ENCODE results near the gene TMCC3. TPM values are rescaled to one million over a fixed set of nuclear protein-coding genes. Genes with fewer than 3 reads are reported as not detected.

Gene TMCC3
- polyA plus RNA-seq, 1 donor (not counting 4 experiments of a cell fraction or from before 2014, with no cell fraction given): 18.9 TPM

GRCh38 chr12:94640134-94640928 lies 10.0 kb downstream of the TMCC3 start:
- TF ChIP-seq CTCF (optimal IDR thresholded peaks at IDR 0.05 in 1 of 3, IDR thresholded peaks at IDR 0.05 in 1 of 3, conservative IDR thresholded peaks at IDR 0.05 in 1 of 3; ENCODE audit: extremely low read depth in 1 of 3, insufficient read depth in 2 of 3, low read length in 3 of 3): no peak
- TF ChIP-seq EZH2 (IDR thresholded peaks at IDR 0.05; ENCODE audit: low read length): no peak
- Histone ChIP-seq H3K4me2 (ENCODE audit: control insufficient read depth, extremely low read depth, insufficient read depth, low read depth, low read length) (no peak overlapping the region), H2AFZ (ENCODE audit: control insufficient read depth, low read length) (no peak overlapping the region), H3K9me3 (ENCODE audit: control insufficient read depth, low read depth, low read length) (no peaks in the 10 kb centered on the region), H3K79me2 (ENCODE audit: control insufficient read depth, insufficient read depth, low read length) (peaks cover 50% of the 10 kb centered on the region), H3K27ac (ENCODE audit: control insufficient read depth, insufficient read depth, low read length) (peak overlapping the region; percentile 57), H3K4me3 (ENCODE audit: control insufficient read depth in 2 of 3, extremely low read depth in 1 of 3, insufficient read depth in 2 of 3, low read depth in 1 of 3, low read length in 3 of 3) (no peak overlapping the region), H3K27me3 (ENCODE audit: control insufficient read depth, extremely low read depth, insufficient read depth, low read length) (no peaks in the 10 kb centered on the region), H3K9me1 (ENCODE audit: control insufficient read depth, extremely low read depth, insufficient read depth, low read length) (no peaks in the 10 kb centered on the region), H3K36me3 (ENCODE audit: control insufficient read depth in 2 of 2, extremely low read depth in 1 of 2, insufficient read depth in 2 of 2, low read length in 2 of 2) (peaks cover 4 to 5% of the 10 kb centered on the region in 2 experiments), H3K9ac (ENCODE audit: control insufficient read depth, extremely low read depth, insufficient read depth, low read length) (no peak overlapping the region), H4K20me1 (ENCODE audit: control insufficient read depth, extremely low read depth, insufficient read depth, low read length) (no peaks in the 10 kb centered on the region), H3K4me1 (ENCODE audit: control insufficient read depth, extremely low read depth, insufficient read depth, low read length) (peaks cover 25% of the 10 kb centered on the region)
- dilution Hi-C loops (cut with MboI; ENCODE audit: extremely low pct_ligation_motif_present, low sequenced_read_pairs): no loop called here
- DNase-seq (ENCODE audit: low read depth, low spot score) (no peak), FAIRE-seq (peak; percentile 76)

GRCh38 chr12:94638521-94638920 lies 11.8 kb downstream of the TMCC3 start:
- Histone ChIP-seq H3K4me3 (ENCODE audit: control insufficient read depth in 2 of 3, extremely low read depth in 1 of 3, insufficient read depth in 2 of 3, low read depth in 1 of 3, low read length in 3 of 3) (no peak overlapping the region), H3K79me2 (ENCODE audit: control insufficient read depth, insufficient read depth, low read length) (peaks cover 58% of the 10 kb centered on the region), H3K4me2 (ENCODE audit: control insufficient read depth, extremely low read depth, insufficient read depth, low read depth, low read length) (no peak overlapping the region), H4K20me1 (ENCODE audit: control insufficient read depth, extremely low read depth, insufficient read depth, low read length) (no peaks in the 10 kb centered on the region), H3K4me1 (ENCODE audit: control insufficient read depth, extremely low read depth, insufficient read depth, low read length) (peaks cover 7% of the 10 kb centered on the region), H3K9me3 (ENCODE audit: control insufficient read depth, low read depth, low read length) (no peaks in the 10 kb centered on the region), H3K9ac (ENCODE audit: control insufficient read depth, extremely low read depth, insufficient read depth, low read length) (no peak overlapping the region), H2AFZ (ENCODE audit: control insufficient read depth, low read length) (no peak overlapping the region), H3K27ac (ENCODE audit: control insufficient read depth, insufficient read depth, low read length) (no peak overlapping the region), H3K9me1 (ENCODE audit: control insufficient read depth, extremely low read depth, insufficient read depth, low read length) (no peaks in the 10 kb centered on the region), H3K36me3 (ENCODE audit: control insufficient read depth in 2 of 2, extremely low read depth in 1 of 2, insufficient read depth in 2 of 2, low read length in 2 of 2) (peaks cover 4 to 5% of the 10 kb centered on the region in 2 experiments), H3K27me3 (ENCODE audit: control insufficient read depth, extremely low read depth, insufficient read depth, low read length) (no peaks in the 10 kb centered on the region)
- dilution Hi-C loops (cut with MboI; ENCODE audit: extremely low pct_ligation_motif_present, low sequenced_read_pairs): no loop called here
- TF ChIP-seq EZH2 (IDR thresholded peaks at IDR 0.05; ENCODE audit: low read length): no peak
- no peak for TF ChIP-seq CTCF (optimal IDR thresholded peaks at IDR 0.05 in 1 of 3, IDR thresholded peaks at IDR 0.05 in 1 of 3, conservative IDR thresholded peaks at IDR 0.05 in 1 of 3; ENCODE audit: extremely low read depth in 1 of 3, insufficient read depth in 2 of 3, low read length in 3 of 3)
- DNase-seq (ENCODE audit: low read depth, low spot score): no peak
- no peak for FAIRE-seq

Data from keratinocyte (primary cell).